Measurements from ENCODE around the gene ZNF500.

Gene ZNF500

GRCh38 chr16:4713663-4714501 lies 53.1 kb downstream of the ZNF500 start:
- DNase-seq (ENCODE audit: low read depth in 2 of 2, low spot score in 1 of 2), result no peak

GRCh38 chr16:4709481-4709880 lies 57.5 kb downstream of the ZNF500 start:
- no peak for DNase-seq (ENCODE audit: low read depth in 2 of 2, low spot score in 1 of 2)

- no peak for DNase-seq (ENCODE audit: low read depth in 2 of 2, low spot score in 1 of 2)
Measured at GRCh38 chr16:4706871-4707270, 60.1 kb downstream of the ZNF500 start.

- DNase-seq (ENCODE audit: low read depth in 2 of 2, low spot score in 1 of 2), result no peak
Measured at GRCh38 chr16:4704913-4705312, 62.0 kb downstream of the ZNF500 start.

GRCh38 chr16:4704491-4704890 lies 62.5 kb downstream of the ZNF500 start:
- no peak for DNase-seq (ENCODE audit: low read depth in 2 of 2, low spot score in 1 of 2)

- DNase-seq (ENCODE audit: low read depth in 2 of 2, low spot score in 1 of 2), result no peak
Measured at GRCh38 chr16:4703906-4704305, 63.1 kb downstream of the ZNF500 start.

- DNase-seq (ENCODE audit: low read depth in 2 of 2, low spot score in 1 of 2), result no peak
Measured at GRCh38 chr16:4702466-4702808, 64.5 kb downstream of the ZNF500 start.

GRCh38 chr16:4701791-4702465 lies 65.0 kb downstream of the ZNF500 start:
- DNase-seq (ENCODE audit: low read depth in 2 of 2, low spot score in 1 of 2), result no peak

GRCh38 chr16:4700997-4701743 lies 65.8 kb downstream of the ZNF500 start:
- no peak for DNase-seq (ENCODE audit: low read depth in 2 of 2, low spot score in 1 of 2)

GRCh38 chr16:4700380-4700996 lies 66.5 kb downstream of the ZNF500 start:
- DNase-seq (ENCODE audit: low read depth in 2 of 2, low spot score in 1 of 2), result peak in 1 of 2 donors; percentile 38

- DNase-seq (ENCODE audit: low read depth in 2 of 2, low spot score in 1 of 2), result no peak
Measured at GRCh38 chr16:4699046-4699556, 67.9 kb downstream of the ZNF500 start.

- DNase-seq (ENCODE audit: low read depth in 2 of 2, low spot score in 1 of 2), result no peak
Measured at GRCh38 chr16:4698321-4699045, 68.5 kb downstream of the ZNF500 start.
